Measurements from ENCODE around the gene LMO7. TPM values are rescaled to one million over a fixed set of nuclear protein-coding genes. Genes with fewer than 3 reads are reported as not detected.

LMO7 gene
- polyA plus RNA-seq, 1 experiment, result 149 TPM

- Histone ChIP-seq H3K4me3 (ENCODE audit: low read depth, low read length) (no peak overlapping the region), H3K36me3 (ENCODE audit: control insufficient read depth, insufficient read depth, low read length) (no peaks in the 10 kb centered on the region), H3K27me3 (ENCODE audit: control insufficient read depth, insufficient read depth, low read length) (no peaks in the 10 kb centered on the region)
- TF ChIP-seq CTCF (IDR thresholded peaks at IDR 0.05; ENCODE audit: insufficient read depth, low read depth, low read length), result no peak
- POLR2A ChIA-PET, result no interaction called here
- DNase-seq (ENCODE audit: low read depth), result no peak
- CTCF ChIA-PET, result interaction anchor here (1.4 to 2.3 kb wide), 2 partner anchors 13 to 585 kb away, joined by 3 to 8 read pairs; no protein-coding TSS in a partner anchor
These were observed 253.3 kb downstream of the LMO7 start for GRCh38 chr13:75889427-75889826.

GRCh38 chr13:75895168-75895567 is 259.0 kb downstream of the LMO7 start:
- no peaks in the 10 kb centered on the region for H3K36me3 ChIP-seq (ENCODE audit: control insufficient read depth, insufficient read depth, low read length)
- no peak for DNase-seq (ENCODE audit: low read depth)
- ChIA-PET CTCF (interaction anchor here (1.0 to 1.6 kb wide), 2 partner anchors 13 to 18 kb away, joined by 3 to 9 read pairs; no protein-coding TSS in a partner anchor), POLR2A (no interaction called here)
- no peak for TF ChIP-seq CTCF (IDR thresholded peaks at IDR 0.05; ENCODE audit: insufficient read depth, low read depth, low read length)
- no peaks in the 10 kb centered on the region for H3K27me3 ChIP-seq (ENCODE audit: control insufficient read depth, insufficient read depth, low read length)
- no peak overlapping the region for H3K4me3 ChIP-seq (ENCODE audit: low read depth, low read length)

GRCh38 chr13:75896271-75896670 is 260.1 kb downstream of the LMO7 start:
- ChIA-PET POLR2A (no interaction called here), CTCF (interaction anchor here (1.6 kb wide), 1 partner anchor 19 kb away, joined by 9 read pairs; no protein-coding TSS in a partner anchor)
- DNase-seq (ENCODE audit: low read depth), result no peak
- no peaks in the 10 kb centered on the region for H3K36me3 ChIP-seq (ENCODE audit: control insufficient read depth, insufficient read depth, low read length)
- no peak for TF ChIP-seq CTCF (IDR thresholded peaks at IDR 0.05; ENCODE audit: insufficient read depth, low read depth, low read length)
- H3K27me3 ChIP-seq (ENCODE audit: control insufficient read depth, insufficient read depth, low read length), result no peaks in the 10 kb centered on the region
- H3K4me3 ChIP-seq (ENCODE audit: low read depth, low read length), result no peak overlapping the region

GRCh38 chr13:75897386-75897785 is 261.3 kb downstream of the LMO7 start:
- CTCF ChIA-PET, result no interaction called here
- POLR2A ChIA-PET, result no interaction called here
- TF ChIP-seq CTCF (IDR thresholded peaks at IDR 0.05; ENCODE audit: insufficient read depth, low read depth, low read length), result no peak

GRCh38 chr13:75901501-75901900 is 265.4 kb downstream of the LMO7 start:
- no peak for TF ChIP-seq CTCF (IDR thresholded peaks at IDR 0.05; ENCODE audit: insufficient read depth, low read depth, low read length)
- no peaks in the 10 kb centered on the region; the same call in none of the 2 replicates for H3K27me3 ChIP-seq (ENCODE audit: control insufficient read depth, insufficient read depth, low read length)
- ChIA-PET POLR2A (no interaction called here), CTCF (interaction anchor here (0.6 to 0.7 kb wide), 2 partner anchors 11 to 51 kb away, joined by 3 read pairs; no protein-coding TSS in a partner anchor)
- no peak overlapping the region for H3K4me3 ChIP-seq (ENCODE audit: low read depth, low read length)
- no peaks in the 10 kb centered on the region for H3K36me3 ChIP-seq (ENCODE audit: control insufficient read depth, insufficient read depth, low read length)
- DNase-seq (ENCODE audit: low read depth), result no peak

More at GRCh38 chr13:75897386-75897785, 261.3 kb downstream of the LMO7 start:
- DNase-seq (ENCODE audit: low read depth), result no peak
- Histone ChIP-seq H3K4me3 (ENCODE audit: low read depth, low read length) (no peak overlapping the region), H3K36me3 (ENCODE audit: control insufficient read depth, insufficient read depth, low read length) (no peaks in the 10 kb centered on the region), H3K27me3 (ENCODE audit: control insufficient read depth, insufficient read depth, low read length) (no peaks in the 10 kb centered on the region; the same call in 1 of the 2 replicates)
